22Rv1 (cell line): ENCODE data around the gene EED.

Experiments used
- CTCF ChIP-seq: fragments of 450-650 bp; IDR thresholded peaks from 2 replicates; pipeline ENCODE4 v1.5.1; 2017; ENCODE audit warnings: mild to moderate bottlenecking
- ZFX ChIP-seq: fragments of 450-650 bp; IDR thresholded peaks from 2 replicates; pipeline ENCODE4 v1.6.1; 2017; ENCODE audit warnings: antibody characterized with exemption, borderline replicate concordance

GRCh38 chr11:86220653-86221052, 23.9 kb upstream of the EED start:
- TF ChIP-seq ZFX (no peak), CTCF (no peak)
